CD4-positive, alpha-beta T cell treated with Interleukin-4 for 1 hour (primary cell): Measurements from ENCODE around the gene ATG5.
A peak's percentile ranks its signal among the peaks of the same experiment; 100 is the strongest.

Source experiments
- DNase-seq, 2 donors: peaks; one replicate each; pipeline ENCODE4 v3.0.0-alpha.2; 2020 to 2022

ATG5 gene

DNA sequence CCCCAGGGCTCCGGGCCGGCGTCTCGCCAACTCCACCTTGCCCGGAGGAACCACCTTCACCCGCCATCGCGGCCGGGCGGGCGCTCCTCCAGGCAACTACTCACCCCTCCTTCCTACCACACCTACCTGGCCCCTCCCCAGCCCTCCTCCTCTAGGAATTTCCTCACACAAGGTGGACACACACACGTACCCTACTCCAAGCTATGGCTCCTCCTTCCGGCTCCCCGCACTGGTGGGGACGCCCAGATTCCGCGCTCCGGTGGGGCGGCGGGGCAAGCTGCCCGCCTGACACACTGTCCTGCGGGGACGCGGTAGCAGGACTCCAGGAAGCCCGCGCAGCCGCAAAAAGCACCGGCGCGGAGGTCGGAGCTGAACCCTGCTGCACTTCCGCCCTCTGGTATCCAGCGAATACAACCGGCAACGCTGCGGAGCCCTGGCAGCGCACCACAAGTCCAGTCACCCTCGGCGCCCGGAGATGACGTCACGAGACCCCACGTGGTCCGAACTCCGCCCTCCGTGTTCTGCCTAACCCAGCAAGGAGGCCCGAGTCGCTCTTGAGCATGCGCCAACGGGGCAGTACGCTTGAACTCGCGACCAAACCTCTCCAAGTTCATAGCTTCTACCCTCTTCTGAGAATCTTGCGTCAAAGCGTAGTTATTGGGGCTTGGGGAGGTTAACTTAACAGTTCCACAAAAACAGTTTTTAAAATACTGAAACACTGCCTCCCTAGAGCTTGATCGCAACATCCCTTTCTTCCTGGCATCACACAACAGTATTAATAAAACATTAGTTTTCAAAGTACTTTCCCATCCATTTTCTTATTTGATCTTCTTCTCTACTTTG lies at the start of gene ATG5:
ATG5 (minus strand) TSS at position 425 of the 843 bp plus-strand sequence. CDS start 9,552 bp downstream, outside the sequence.
- peak; percentile 100 for DNase-seq

DNA sequence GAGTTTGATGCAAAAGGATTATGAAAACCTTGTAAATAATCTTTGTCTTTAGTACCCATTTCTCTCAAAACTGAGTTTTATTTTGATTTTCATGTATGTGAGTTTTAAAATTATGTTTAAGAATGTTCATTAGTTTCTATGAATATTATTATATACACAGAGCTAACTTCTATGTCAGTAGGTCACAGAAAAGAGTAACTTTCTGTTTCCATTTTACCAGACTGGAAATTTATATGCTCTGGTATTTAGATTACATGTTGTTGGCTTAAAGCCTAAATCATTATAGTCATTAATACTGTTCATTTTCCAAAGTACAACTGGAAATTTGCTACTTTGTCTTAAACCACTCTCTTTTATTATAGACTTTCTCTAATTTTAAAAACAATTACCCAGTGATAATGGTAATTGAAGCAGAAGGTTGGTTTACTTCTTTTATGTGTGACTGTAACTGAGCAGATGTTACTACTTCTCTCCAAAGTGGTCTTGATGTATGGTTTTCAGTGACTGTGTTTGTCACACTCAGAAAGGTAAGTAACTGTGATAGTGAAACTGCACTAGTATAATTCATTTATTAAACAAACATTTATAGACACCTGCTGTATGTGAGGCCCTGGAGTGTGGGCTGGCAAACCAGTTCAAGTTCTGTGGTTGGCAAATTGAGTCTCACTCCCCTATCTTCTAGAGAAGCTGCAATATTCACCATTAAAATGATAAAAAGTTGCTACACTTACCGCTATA lies 48.1 kb upstream of the ATG5 start:
- no peak for DNase-seq

DNA sequence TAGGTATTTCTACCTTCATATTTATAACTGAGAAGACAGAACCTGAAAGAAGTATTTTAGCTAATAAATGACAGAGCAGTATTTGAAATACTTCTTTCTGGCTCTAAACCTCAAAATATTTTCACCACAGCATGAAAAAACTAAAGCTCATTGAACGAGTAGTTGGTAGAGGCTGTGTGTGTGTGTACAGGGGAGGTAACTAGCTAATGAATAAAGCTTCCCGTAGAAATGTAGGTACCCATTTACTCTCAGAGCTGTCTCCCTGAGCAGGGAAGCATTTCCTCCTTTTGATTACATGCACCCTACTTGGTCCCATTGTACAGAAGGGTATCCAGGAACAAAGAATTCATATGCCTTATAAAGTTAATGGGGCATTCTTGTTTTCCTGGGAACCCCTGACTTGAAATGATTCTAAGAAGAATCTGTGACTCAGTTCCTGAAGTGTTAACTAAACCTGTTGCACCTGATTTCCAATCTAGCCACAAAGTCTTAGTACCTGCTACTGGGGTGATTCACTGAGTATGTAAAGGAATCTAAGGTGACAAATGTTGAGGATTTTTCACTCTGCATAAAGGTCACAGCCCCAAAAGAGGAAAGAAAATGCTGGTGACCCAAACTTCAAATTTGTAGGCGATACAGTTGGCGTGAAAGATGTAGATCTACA lies 47.4 kb upstream of the ATG5 start:
- no peak for DNase-seq

DNA sequence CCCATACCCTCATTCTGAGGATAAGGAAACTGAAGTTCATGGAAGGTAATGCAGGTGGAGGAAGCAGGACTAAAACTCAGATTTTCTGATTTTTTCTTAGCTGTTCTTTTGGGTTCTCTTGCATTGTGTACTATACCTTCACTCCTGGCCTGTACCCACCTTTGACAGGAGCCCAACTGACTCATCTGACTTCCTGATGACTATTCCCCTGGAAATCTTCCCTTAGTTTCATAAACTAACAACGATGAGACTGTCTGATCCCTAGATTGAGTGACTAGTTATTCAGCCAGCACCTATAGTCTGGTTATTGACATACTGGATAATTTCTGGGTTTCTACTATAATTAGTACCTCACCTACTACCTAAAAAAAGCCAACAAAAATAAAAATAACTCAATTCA lies 45.1 kb upstream of the ATG5 start:
- DNase-seq, result no peak

DNA sequence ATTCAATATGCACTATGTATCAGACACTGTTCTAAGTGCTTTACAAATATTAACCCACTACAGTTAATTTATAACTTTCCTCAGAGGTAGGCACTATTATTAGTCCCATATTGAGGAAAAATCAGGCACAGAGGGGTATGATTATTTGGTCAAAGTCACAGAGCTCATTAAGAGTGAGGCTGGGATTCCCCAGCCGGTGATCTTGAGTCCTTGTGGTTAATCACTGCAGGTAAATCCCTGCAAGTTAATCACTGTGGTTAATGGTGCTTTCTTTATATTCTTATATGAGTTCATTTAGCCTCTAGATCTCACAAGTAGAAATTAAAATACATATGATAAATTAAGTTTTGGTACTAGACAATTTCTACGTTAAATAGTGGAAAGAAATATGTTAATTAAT lies 44.2 kb upstream of the ATG5 start:
- DNase-seq, result no peak

DNA sequence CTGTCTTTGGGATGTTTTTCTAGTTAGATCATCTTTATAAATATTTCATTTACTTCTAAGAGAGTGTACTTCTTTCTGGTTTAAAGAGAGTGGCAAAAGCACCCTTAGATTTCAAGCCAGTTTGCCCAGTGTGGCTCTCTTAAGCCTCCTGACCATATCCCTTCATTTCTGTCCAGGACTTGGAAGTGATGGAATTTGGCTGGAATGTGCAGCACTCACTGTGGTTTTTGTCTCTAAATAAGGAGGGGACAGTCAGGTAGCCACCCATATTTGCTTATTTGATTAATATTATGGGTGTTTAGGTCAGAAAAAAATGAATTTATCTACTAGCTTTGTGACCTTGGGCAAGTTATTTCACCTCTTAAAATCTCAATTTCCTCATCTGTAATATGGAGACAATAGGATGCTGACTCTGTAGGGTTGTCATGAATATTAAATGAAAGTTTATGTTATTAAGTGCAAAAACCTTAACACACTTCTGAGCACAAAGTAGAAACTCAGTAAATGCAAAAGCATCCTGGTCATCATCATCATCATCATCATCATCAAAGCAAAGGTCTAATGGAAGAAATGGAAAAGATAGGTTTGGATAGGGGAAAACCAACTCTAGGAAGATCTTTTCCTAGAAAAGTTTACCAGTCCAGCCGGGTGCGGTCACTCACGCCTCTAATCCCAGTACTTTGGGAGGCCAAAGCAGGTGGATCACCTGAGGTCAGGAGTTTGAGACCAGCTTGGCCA lies 38.0 kb upstream of the ATG5 start:
- no peak for DNase-seq

DNA sequence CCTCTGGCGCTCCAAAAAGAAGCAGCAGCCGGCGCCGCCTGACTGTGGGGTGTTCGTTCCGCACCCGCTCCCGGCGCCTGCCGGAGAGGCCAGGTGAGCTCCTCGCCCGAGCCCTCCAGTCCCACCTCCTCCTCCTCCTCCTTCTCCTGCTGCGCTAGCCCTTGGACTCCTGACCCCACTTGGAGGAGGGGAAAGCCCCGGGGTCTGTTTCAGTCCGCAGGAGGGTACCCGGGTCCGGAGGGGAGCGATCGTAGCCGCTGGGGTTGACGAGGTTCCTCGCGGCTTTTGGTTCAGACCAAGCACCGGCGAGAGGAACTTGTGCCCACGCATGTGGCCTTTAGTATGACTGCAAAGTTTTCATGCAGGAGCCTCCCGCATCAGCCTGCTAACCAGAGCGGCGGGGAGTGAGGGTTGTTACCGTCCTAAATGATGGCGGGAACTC lies 35.5 kb upstream of the ATG5 start:
- peak; percentile 10 to 12 for DNase-seq

DNA sequence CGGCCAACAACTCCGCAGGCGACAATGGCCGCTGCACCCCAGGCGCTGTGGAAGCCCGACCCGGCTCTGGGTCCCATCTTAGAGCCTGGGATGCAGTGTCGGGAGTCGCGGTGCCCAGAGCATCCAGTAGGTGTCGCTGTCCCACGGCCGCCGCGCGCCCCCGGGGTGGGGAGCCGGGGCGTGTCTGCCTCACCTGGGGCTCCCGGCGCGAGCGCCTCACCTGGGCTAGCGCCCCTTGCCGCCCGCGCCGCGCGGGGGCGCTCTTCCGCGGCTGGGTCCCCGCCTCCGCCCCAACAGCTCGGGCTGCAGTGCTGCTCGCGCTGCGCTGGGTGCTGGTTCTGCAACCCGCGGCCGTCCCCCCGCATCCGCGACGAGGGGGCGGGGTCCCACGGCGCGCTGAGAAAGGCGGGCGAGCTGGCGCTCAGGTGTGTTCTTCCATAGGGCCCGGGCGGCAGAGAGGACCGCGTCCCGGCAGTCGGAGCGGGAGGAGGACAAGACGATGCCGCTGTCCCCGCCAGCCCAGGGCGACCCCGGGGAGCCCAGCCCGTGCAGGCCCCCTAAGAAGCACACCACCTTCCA lies 34.9 kb upstream of the ATG5 start, which contains the start of gene CRYBG1:
CRYBG1 (plus strand) TSS at position 308 of the 579 bp plus-strand sequence; CDS start at position 500, 192 bp downstream.
- DNase-seq, result peak; percentile 67 to 76

DNA sequence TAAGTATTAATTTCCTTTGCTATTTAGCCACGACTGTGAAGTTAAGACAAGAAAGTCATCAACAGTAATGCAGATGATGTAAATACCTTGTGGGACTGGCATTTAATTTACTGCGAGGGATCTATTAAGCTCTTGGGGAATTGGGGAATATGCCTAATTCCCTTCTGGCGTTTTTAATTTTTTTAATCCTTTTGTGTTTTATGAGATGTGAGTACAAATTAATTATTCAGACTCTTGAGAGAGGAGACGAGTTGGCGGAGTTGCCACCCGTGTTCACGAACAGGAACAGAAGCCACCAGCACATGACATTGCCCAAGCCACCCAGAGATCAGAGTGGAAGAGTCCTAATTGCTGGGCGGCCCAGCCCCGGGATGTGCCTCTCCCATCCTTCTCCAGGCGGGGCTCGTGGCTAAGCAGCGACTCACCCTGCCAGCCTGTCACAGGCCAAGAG lies 34.4 kb upstream of the ATG5 start:
- no peak for DNase-seq

DNA sequence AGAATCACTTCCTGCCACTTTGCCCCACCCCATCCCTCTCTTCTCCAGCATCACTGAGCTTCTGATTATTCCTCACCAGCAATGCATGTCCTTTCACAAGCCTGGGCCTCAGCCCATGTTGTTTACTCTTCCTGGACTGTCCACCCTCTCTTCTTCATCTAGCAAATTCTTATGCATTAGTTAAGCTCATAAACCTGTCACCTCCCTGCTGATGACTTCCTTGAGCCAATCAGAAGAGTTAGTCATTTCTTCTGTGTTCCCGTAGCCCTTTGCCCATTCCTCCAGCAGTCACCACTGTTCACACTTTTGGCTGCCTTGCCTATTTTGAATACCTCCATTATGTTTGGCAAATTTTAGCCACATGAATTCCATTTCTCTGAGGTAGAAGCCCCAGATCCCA lies 30.8 kb upstream of the ATG5 start:
- DNase-seq, result no peak

DNA sequence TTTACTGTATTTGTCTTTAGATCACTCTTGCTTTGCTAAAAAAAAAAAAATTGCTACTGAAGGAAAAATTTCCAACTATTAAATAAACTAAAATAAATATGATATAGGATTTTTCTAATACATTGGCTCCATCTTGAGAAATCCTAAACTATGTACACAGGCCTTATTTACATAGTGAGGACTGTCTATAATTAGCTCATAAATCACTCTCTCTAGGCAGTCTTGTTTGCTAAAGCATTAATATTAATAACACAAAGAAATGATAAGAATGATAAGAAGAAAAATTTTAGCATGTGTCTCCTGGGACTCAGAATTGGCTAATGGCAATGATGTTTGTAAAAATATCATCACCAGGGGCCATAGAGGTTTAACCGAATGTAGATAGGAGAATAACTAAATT lies 21.7 kb upstream of the ATG5 start:
- no peak for DNase-seq

DNA sequence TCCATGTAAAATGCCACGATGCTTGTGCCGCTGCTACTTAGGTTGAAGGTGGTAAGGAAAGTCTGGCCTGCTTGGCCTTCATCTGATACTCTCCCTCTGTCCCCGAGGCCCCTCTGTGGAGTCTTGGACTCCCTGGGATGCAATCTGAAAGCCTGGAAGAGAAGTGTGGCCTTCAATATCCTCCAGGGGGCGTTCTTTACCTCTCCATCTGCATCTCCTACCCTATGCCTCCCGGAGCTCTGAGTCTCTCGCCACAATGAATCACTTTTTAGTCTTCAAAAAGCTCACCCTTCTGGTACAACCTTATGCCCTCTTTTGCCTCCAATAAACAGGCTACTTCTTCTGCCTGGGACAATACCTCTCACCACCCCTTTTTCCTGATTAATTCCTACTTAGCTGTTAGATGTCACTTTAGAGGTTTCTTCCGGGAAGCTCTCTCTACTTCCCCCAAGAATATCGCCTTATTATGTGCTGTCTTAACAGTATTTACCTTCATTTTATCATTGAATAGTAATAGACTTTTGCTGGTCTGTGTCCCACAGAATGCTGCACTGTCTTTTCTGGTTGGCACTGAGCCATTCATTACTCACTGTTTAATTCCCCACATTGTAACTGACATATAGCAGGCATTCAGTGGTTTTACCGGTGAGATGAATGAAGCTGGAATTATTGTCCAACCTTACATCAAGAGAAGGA lies 13.9 kb upstream of the ATG5 start:
- DNase-seq, result peak; percentile 49 to 60

DNA sequence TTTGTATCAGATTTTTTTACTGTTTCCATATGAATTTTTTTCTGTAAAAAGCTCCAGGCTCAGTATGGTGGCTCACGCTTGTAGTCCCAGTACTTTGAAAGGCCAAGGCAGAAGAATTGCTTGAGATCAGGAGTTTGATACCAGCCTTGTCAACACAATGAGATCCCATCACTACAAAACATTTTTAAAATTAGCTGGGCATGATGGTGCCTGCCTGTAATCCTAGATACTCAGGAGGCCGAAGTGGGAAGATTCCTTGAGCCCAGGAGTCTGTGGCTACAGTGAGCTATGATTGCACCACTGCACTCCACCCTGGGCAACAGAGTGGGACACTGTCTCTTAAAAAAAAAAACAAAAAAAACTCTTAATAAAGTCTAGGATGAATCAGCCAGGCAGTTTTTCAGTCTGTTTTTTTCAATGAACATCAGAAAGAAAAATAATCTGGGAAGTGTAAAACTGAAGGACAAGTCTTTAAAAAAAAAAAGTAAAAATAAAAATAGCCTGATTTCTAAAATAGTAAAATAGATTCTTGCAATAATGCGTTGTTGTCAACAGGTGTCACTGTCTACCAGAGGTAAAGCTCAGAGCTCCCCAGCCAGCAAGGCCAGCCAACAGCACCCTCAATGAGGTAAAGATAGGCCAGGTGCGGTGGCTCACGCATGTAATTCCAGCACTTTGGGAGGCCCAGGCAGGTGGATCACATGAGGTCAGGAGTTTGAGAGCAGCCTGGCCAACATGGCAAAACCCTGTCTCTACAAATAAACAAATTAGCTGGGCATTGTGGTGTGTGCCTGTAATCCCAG lies 9.3 kb upstream of the ATG5 start:
- peak; percentile 58 to 72 for DNase-seq

DNA sequence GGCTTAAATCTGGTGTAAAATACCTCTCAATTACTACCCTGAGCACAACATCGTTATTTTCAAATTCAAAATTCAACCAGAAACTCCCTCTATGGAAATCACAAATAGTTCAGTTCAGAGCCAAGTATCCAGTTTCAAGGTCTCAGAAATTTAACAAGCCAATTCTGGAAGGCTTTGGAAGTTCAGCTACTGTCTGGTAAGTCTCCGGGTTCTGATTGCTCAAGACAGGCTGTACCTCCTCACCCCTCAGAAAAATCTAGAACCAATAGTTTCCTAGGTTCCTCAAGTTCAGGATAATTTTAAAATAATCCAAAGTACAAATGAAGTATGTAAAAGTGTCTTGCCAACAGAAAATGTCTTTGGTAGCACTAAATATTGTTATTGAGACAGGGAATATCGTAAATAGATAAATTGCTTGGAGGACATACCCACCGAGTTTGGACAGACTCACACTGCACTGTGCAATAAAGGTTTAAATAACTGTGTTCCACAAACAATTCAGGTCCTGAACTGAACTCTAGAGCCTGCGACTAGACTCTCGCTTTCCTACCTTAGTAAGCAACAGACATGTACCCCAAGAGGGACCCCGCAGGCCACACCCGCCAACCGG lies 729 bp downstream of the ATG5 start:
- DNase-seq, result no peak

DNA sequence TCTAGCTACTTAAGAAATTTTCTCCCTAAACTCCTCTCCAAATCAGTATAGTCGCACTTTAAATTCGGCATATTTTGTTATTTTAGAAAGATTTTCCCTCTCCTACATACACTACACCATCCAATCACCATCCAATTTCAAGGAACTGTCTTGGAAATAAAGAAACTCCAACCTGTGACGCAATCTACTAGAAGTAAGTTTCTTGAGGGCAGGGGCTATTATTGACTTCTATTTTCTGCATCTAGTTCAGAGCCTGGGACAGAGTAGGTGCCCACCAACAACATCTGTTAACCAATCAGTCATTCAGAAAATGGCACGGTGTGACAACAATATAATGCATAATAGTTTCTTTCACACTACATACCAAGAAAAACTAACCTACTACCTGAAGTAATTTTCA lies 3.6 kb downstream of the ATG5 start:
- DNase-seq, result no peak

DNA sequence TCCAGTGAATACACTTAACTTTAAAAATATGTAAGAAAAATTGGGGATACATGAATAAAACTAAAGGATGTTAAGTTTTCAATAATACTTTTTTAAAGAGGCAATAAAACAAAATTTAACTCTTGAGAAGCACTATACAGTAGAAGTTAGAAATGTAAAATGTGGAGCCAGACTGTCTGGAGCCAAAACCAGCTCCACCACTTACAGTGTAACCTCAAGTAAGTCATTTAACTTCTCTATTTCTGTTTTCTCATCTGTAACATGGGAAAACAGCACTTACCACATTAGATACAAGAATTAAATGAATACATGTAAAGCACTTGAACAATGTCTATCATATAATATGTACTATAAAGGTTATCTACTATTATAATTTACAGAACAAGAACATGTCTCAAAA lies 6.7 kb downstream of the ATG5 start:
- no peak for DNase-seq

DNA sequence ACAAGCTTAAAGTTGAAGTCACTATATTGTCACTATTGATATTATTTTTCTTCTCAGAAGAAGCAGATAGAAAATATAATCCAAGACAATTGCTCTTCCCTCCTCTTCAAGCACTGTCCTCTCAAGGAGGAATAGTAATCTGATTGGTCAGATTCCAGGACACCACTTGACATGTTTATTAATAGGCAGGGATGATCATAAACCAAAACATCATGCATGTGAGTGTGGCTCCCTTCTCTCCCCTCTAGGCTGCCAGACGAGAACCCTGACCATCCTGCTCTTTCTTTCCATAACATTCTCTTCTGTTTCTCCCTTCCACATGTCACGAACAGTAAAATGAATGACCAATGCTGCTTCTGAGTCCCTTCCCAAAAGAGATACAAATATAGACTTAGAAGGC lies 7.5 kb downstream of the ATG5 start:
- no peak for DNase-seq

DNA sequence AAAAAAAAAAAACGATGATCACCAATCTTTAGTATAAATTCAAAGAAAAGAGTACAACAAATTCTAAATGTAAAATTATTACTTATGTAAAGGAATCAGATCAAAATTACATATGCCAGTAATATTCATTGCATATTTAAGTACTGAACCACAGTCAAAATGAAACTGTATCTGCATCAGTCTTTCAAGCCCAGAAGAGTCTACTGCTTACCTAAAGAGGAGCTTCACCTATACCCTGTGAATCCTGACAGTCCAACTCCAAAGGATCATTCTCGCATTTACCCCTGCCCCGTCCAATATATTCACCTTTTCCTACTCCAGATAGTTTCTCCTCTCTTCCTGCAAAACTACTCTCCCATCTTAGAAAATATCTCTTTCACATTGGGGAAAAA lies 9.2 kb downstream of the ATG5 start:
- DNase-seq, result no peak

DNA sequence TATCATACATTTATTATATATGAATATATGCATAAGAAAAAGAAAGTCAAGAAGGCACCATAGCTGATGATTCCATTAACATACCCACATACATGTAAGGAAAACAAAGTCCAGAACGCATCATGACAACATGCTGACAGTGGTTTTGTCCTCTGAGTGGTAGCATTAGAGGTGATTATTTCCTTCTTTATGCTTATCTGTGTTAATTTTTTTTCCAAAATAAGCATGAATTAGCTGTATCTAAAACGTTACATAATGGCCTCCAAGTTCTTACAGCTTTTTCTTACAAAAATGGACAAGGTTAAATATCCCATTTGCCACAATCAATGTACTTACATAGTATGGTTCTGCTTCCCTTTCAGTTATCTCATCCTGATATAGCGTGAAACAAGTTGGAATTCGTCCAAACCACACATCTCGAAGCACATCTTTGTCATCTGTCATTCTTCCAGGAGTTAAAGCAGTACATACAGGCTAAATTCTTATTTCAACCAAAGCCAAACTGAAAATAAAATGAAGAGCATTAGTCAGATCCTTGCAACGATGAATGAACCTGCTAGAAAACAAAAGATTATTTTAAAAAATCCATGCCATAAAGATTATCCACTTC lies 9.7 kb downstream of the ATG5 start:
- DNase-seq, result no peak
